Measurements from ENCODE around the gene GIGYF2. TPM values are rescaled to one million over a fixed set of nuclear protein-coding genes. Genes with fewer than 3 reads are reported as not detected.

GIGYF2 gene
- total and polyA plus RNA-seq, 2 experiments from 2014 or later, result 29.8 to 63.6 TPM

- TF ChIP-seq EZH2 (IDR thresholded peaks at IDR 0.05; ENCODE audit: borderline replicate concordance), result no peak
- TF ChIP-seq, protein P1, sequence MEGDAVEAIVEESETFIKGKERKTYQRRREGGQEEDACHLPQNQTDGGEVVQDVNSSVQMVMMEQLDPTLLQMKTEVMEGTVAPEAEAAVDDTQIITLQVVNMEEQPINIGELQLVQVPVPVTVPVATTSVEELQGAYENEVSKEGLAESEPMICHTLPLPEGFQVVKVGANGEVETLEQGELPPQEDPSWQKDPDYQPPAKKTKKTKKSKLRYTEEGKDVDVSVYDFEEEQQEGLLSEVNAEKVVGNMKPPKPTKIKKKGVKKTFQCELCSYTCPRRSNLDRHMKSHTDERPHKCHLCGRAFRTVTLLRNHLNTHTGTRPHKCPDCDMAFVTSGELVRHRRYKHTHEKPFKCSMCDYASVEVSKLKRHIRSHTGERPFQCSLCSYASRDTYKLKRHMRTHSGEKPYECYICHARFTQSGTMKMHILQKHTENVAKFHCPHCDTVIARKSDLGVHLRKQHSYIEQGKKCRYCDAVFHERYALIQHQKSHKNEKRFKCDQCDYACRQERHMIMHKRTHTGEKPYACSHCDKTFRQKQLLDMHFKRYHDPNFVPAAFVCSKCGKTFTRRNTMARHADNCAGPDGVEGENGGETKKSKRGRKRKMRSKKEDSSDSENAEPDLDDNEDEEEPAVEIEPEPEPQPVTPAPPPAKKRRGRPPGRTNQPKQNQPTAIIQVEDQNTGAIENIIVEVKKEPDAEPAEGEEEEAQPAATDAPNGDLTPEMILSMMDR (IDR thresholded peaks at IDR 0.05; ENCODE audit: poor library complexity), result no peak
- TF ChIP-seq EZH2phosphoT487 (IDR thresholded peaks at IDR 0.05; ENCODE audit: low read depth, severe bottlenecking, unreplicated experiment), result no peak
- H3K27me3 ChIP-seq, result no peaks in the 10 kb centered on the region
- H3K4me1 ChIP-seq (ENCODE audit: insufficient read depth), result no peaks in the 10 kb centered on the region
- H3K79me2 ChIP-seq, result peaks cover 97% of the 10 kb centered on the region
- H3K27ac ChIP-seq, result no peak overlapping the region
- H3K36me3 ChIP-seq (replicated peaks; ENCODE audit: insufficient read depth, low read depth), result no peaks in the 10 kb centered on the region
- no peak for DNase-seq (ENCODE audit: low spot score)
- no peak overlapping the region for H3K4me3 ChIP-seq
- 89% methylated on average over 2 of the region's 2 CpGs for WGBS (ENCODE audit: low lambda C conversion rate, missing lambda C conversion rate)
- H4K20me1 ChIP-seq (ENCODE audit: insufficient read depth, poor library complexity, severe bottlenecking), result peaks cover 84% of the 10 kb centered on the region
- H3K4me2 ChIP-seq, result no peak overlapping the region
- H2AFZ ChIP-seq, result no peak overlapping the region
- no peaks in the 10 kb centered on the region for H3K9me3 ChIP-seq (ENCODE audit: low read depth)
- H3K9me2 ChIP-seq (replicated peaks; ENCODE audit: insufficient read depth), result no peaks in the 10 kb centered on the region
Measured at GRCh38 chr2:232721261-232721660, 24.1 kb downstream of the GIGYF2 start.

GRCh38 chr2:232721882-232722281 lies 24.8 kb downstream of the GIGYF2 start:
- WGBS (ENCODE audit: low lambda C conversion rate, missing lambda C conversion rate), result 93% methylated on average over 2 of the region's 2 CpGs
- no peaks in the 10 kb centered on the region for H3K4me1 ChIP-seq (ENCODE audit: insufficient read depth)
- no peaks in the 10 kb centered on the region for H3K36me3 ChIP-seq (replicated peaks; ENCODE audit: insufficient read depth, low read depth)

DNA sequence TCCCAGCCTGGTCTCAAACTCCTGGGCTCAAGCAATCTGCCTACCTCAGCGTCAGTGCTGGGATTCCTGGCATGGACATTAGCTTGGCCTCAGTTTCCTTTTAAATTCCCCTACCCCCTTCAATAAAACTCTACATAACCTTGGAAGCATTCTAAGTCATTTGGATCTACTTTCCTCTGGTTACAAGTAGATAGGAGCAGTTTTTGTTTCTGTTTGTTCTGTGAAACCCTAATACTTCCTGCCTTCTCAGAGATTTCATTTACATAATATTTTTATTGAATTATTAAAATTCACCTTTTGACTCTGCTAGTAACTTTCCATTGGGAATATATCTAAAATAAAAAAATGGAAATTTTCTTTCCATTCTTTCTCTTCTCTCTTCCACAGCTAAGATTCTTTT lies 25.9 kb downstream of the GIGYF2 start:
- no peak for TF ChIP-seq EZH2phosphoT487 (IDR thresholded peaks at IDR 0.05; ENCODE audit: low read depth, severe bottlenecking, unreplicated experiment)
- TF ChIP-seq EZH2 (IDR thresholded peaks at IDR 0.05; ENCODE audit: borderline replicate concordance), result no peak
- TF ChIP-seq, protein P1 (IDR thresholded peaks at IDR 0.05; ENCODE audit: poor library complexity), result no peak
- 93% methylated on average over 1 of the region's 1 CpG for WGBS (ENCODE audit: low lambda C conversion rate, missing lambda C conversion rate)
- DNase-seq (ENCODE audit: low spot score), result no peak

More at GRCh38 chr2:232721882-232722281, 24.8 kb downstream of the GIGYF2 start:
- H3K9me3 ChIP-seq (ENCODE audit: low read depth), result no peaks in the 10 kb centered on the region
- H3K4me3 ChIP-seq, result no peak overlapping the region
- no peaks in the 10 kb centered on the region for H3K9me2 ChIP-seq (replicated peaks; ENCODE audit: insufficient read depth)
- TF ChIP-seq, protein P1 (IDR thresholded peaks at IDR 0.05; ENCODE audit: poor library complexity), result no peak
- TF ChIP-seq EZH2 (IDR thresholded peaks at IDR 0.05; ENCODE audit: borderline replicate concordance) (no peak), EZH2phosphoT487 (IDR thresholded peaks at IDR 0.05; ENCODE audit: low read depth, severe bottlenecking, unreplicated experiment) (no peak)
- no peak overlapping the region for H3K27ac ChIP-seq
- no peak overlapping the region for H3K4me2 ChIP-seq
- H3K79me2 ChIP-seq, result peaks cover 97% of the 10 kb centered on the region
- H2AFZ ChIP-seq, result no peak overlapping the region
- no peak for DNase-seq (ENCODE audit: low spot score)
- H4K20me1 ChIP-seq (ENCODE audit: insufficient read depth, poor library complexity, severe bottlenecking), result peaks cover 81% of the 10 kb centered on the region
- H3K27me3 ChIP-seq, result no peaks in the 10 kb centered on the region

DNA sequence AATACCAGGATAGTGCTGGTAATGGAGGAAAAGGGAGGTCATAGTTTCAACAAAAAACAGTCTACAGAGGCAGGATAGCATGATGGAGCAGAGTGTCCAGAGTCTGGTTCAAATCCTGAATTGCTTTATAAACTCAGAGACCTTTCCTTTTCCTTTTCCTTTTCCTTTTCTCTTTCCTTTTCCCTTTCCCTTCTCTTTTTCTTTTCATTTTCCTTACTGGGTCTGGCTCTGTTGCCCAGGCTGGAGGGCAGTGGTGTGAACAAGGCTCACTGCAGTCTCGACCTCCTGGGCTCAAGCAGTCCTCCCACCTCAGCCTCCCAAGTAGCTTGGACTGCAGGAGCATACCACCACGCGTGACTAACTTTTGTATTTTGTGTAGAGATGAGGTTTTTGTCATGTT lies 31.7 kb downstream of the GIGYF2 start:
- DNase-seq (ENCODE audit: low spot score), result no peak
- no peak for TF ChIP-seq EZH2 (IDR thresholded peaks at IDR 0.05; ENCODE audit: borderline replicate concordance)
- no peak for TF ChIP-seq EZH2phosphoT487 (IDR thresholded peaks at IDR 0.05; ENCODE audit: low read depth, severe bottlenecking, unreplicated experiment)
- TF ChIP-seq, protein P1 (IDR thresholded peaks at IDR 0.05; ENCODE audit: poor library complexity), result no peak

More for the DNA sequence above, 25.9 kb downstream of the GIGYF2 start:
- Histone ChIP-seq H3K4me1 (ENCODE audit: insufficient read depth) (no peaks in the 10 kb centered on the region), H4K20me1 (ENCODE audit: insufficient read depth, poor library complexity, severe bottlenecking) (peaks cover 79% of the 10 kb centered on the region), H3K36me3 (replicated peaks; ENCODE audit: insufficient read depth, low read depth) (no peaks in the 10 kb centered on the region), H3K79me2 (peaks cover 97% of the 10 kb centered on the region), H3K4me2 (no peak overlapping the region), H3K9me3 (ENCODE audit: low read depth) (no peaks in the 10 kb centered on the region), H3K4me3 (no peak overlapping the region), H3K27ac (no peak overlapping the region), H3K9me2 (replicated peaks; ENCODE audit: insufficient read depth) (no peaks in the 10 kb centered on the region), H3K27me3 (no peaks in the 10 kb centered on the region), H2AFZ (no peak overlapping the region)

More for the DNA sequence above, 31.7 kb downstream of the GIGYF2 start:
- Histone ChIP-seq H3K4me2 (no peak overlapping the region), H3K27me3 (no peaks in the 10 kb centered on the region), H3K9me3 (ENCODE audit: low read depth) (no peaks in the 10 kb centered on the region), H3K27ac (no peak overlapping the region), H3K36me3 (replicated peaks; ENCODE audit: insufficient read depth, low read depth) (no peaks in the 10 kb centered on the region), H3K9me2 (replicated peaks; ENCODE audit: insufficient read depth) (no peaks in the 10 kb centered on the region), H2AFZ (no peak overlapping the region), H3K4me1 (ENCODE audit: insufficient read depth) (no peaks in the 10 kb centered on the region), H3K4me3 (no peak overlapping the region), H4K20me1 (ENCODE audit: insufficient read depth, poor library complexity, severe bottlenecking) (peaks cover 56% of the 10 kb centered on the region), H3K79me2 (peaks cover 86% of the 10 kb centered on the region)
- 97% methylated on average over 3 of the region's 3 CpGs for WGBS (ENCODE audit: low lambda C conversion rate, missing lambda C conversion rate)

Data from hepatocyte (in vitro differentiated cells).